Mammary epithelial cell (primary cell): ENCODE results near the gene MRPS2.

Source experiments
- EZH2 ChIP-seq: IDR thresholded peaks from 2 replicates; pipeline ENCODE4 v1.6.1; 2012; ENCODE audit warnings: low read length, inconsistent platforms, borderline replicate concordance
- TF ChIP-seq, protein P1 (sequence below), 2 donors: IDR thresholded peaks in 1 of 2; conservative IDR thresholded peaks in 1 of 2; 2 replicates each; pipeline ENCODE4 v1.5.1; 2011 to 2012; ENCODE audit warnings: inconsistent platforms in 2 of 2, low read length in 2 of 2, mild to moderate bottlenecking in 2 of 2, control low read depth in 1 of 2, low read depth in 1 of 2; ENCODE audit not compliant: insufficient read depth in 1 of 2; ENCODE audit errors: extremely low read depth in 1 of 2

DNA sequence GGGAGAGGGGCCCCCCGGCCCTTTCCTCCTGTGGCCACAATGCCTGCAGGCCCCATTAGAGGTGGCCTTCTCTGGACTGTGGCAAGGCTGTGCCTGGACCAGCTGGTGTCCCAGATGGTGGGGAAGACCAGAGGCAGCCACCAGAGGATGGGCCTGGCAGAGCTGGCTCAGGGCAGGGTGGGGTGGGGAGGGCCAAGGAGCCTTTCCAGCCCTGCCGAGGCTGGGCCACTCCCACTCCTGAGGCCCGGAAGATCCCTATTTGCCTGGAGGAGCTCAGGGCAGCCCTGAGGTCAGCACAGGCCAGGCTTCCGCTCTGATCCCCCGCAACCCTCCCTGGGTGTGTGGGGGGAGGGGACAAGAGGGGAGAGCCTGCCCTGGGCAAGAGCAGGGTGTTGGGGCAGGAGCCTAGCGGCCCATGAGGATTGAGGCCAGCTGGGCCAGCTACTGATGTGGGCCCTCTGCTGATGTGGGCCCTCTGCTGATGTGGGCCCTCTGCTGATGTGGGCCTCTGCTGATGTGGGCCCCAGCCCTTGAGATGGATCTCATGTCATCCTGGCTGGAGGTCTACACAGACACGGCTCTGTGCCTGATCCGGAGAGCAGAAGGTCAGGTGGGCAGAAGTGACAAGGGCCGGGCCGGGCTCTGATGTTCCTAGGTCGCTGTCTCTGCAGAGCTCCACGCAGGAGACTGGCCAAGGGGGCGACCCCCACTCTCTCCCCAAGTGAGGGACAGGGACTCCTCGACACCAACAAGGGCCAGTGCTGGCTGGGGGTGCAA is 6.0 kb downstream of the MRPS2 start:
- TF ChIP-seq EZH2: no peak
- TF ChIP-seq, protein P1, sequence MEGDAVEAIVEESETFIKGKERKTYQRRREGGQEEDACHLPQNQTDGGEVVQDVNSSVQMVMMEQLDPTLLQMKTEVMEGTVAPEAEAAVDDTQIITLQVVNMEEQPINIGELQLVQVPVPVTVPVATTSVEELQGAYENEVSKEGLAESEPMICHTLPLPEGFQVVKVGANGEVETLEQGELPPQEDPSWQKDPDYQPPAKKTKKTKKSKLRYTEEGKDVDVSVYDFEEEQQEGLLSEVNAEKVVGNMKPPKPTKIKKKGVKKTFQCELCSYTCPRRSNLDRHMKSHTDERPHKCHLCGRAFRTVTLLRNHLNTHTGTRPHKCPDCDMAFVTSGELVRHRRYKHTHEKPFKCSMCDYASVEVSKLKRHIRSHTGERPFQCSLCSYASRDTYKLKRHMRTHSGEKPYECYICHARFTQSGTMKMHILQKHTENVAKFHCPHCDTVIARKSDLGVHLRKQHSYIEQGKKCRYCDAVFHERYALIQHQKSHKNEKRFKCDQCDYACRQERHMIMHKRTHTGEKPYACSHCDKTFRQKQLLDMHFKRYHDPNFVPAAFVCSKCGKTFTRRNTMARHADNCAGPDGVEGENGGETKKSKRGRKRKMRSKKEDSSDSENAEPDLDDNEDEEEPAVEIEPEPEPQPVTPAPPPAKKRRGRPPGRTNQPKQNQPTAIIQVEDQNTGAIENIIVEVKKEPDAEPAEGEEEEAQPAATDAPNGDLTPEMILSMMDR (conservative IDR thresholded peaks at IDR 0.05 in 1 of 2, IDR thresholded peaks at IDR 0.05 in 1 of 2; ENCODE audit: extremely low read depth in 1 of 2, insufficient read depth in 1 of 2, low read depth in 1 of 2, low read length in 2 of 2): no peak
